ENCODE results near the gene OR10H5.
"Not testable (repeated sequence)": the region's sequence is repeated elsewhere in the genome, so short reads cannot be mapped to it uniquely, and the experiment has no call there.

The OR10H5 gene

DNA sequence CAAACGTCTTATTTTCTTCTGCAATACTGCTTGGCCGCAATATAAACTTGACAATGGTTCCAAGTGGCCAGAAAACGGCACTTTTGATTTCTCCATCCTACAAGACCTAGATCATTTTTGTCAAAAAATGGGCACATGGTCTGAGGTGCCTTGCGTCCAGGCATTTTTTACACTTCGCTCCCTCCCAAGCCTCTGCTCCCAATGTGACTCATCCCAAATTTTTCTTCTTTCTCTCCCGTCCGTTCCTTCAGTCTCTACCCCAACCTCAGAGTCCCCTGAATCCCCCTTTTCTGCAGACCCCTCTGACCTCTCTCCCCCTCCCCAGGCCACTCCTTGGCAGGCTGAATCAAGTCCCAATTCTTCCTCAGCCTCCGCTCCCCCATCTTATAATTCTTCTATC is 42.3 kb downstream of the OR10H5 start:
- no peaks in the 10 kb centered on the region for H3K4me1 Mint-ChIP-seq (ENCODE audit: low read depth)
- H3K36me3 Mint-ChIP-seq (ENCODE audit: low read depth): no peaks in the 10 kb centered on the region
- H3K27ac Mint-ChIP-seq: no peak overlapping the region
- DNase-seq: no peak
- H3K4me3 Mint-ChIP-seq: no peak overlapping the region
- no peaks in the 10 kb centered on the region for H3K9me3 Mint-ChIP-seq
- no peaks in the 10 kb centered on the region for H3K27me3 Mint-ChIP-seq

- no peak overlapping the region for H3K4me3 Mint-ChIP-seq
- no peaks in the 10 kb centered on the region for H3K27me3 Mint-ChIP-seq
- peaks cover 10% of the 10 kb centered on the region for H3K4me1 Mint-ChIP-seq (ENCODE audit: low read depth)
- H3K9me3 Mint-ChIP-seq: no peaks in the 10 kb centered on the region
- H3K36me3 Mint-ChIP-seq (ENCODE audit: low read depth): no peaks in the 10 kb centered on the region
- no peak overlapping the region for H3K27ac Mint-ChIP-seq
- DNase-seq: no peak
Measured at GRCh38 chr19:15831626-15832025, 44.2 kb downstream of the OR10H5 start.

DNA sequence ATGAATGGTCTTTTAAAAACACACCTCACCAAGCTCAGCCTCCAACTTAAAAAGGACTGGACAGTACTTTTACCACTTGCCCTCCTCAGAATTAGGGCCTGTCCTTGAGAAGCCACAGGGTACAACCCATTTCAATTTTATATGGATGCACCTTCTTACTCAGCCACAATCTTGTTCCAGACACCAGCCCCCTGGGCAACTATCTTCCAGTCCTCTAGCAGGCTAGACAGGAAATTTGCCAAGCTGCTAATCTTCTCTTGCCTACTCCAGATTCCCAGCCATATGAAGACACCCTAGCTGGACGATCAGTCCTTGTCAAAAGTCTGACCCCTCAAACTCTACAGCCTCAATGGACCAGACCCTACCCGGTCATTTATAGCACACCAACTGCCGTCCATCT is 46.8 kb downstream of the OR10H5 start:
- H3K4me3 Mint-ChIP-seq; DNase-seq; H3K36me3 Mint-ChIP-seq (ENCODE audit: low read depth); H3K9me3 Mint-ChIP-seq; H3K27me3 Mint-ChIP-seq; H3K27ac Mint-ChIP-seq: not testable (repeated sequence)
- peaks cover 25% of the 10 kb centered on the region for H3K4me1 Mint-ChIP-seq (ENCODE audit: low read depth)

DNA sequence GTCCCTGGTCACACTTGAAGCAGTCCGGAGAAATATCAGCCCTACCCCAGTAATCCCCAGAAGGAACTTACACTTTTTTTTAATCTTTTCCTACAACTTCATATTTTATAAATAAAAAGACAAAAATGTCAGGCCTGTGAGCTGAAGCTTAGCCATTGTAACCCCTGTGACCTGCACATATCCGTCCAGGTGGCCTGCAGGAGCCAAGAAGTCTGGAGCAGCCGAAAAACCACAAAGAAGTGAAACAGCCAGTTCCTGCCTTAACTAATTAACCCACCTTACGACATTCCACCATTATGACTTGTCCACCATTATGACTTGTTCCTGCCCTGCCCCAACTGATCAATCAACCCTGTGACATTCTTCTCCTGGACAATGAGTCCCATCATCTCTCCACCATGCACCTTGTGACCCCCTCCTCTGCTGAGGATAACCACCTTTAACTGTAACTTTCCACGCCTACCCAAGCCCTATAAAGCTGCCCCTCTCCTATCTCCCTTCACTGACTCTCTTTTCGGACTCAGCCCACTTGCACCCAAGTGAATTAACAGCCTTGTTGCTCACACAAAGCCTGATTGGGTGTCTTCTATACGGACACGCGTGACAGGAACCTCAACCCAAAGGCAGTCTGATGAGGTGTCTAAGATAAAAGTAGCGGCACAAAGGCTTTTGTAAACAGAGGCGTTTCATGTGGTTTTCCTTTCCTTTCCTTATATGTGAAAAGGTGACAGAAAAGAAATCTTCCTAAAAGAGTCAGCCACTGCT is 48.3 kb downstream of the OR10H5 start:
- Mint-ChIP-seq H3K4me1 (ENCODE audit: low read depth) (peaks cover 25% of the 10 kb centered on the region), H3K27ac (peak overlapping the region; percentile 96), H3K4me3 (peak overlapping the region; percentile 85)
- not testable (repeated sequence) for H3K9me3 Mint-ChIP-seq; H3K27me3 Mint-ChIP-seq; H3K36me3 Mint-ChIP-seq (ENCODE audit: low read depth)
- peak; percentile 56 for DNase-seq

DNA sequence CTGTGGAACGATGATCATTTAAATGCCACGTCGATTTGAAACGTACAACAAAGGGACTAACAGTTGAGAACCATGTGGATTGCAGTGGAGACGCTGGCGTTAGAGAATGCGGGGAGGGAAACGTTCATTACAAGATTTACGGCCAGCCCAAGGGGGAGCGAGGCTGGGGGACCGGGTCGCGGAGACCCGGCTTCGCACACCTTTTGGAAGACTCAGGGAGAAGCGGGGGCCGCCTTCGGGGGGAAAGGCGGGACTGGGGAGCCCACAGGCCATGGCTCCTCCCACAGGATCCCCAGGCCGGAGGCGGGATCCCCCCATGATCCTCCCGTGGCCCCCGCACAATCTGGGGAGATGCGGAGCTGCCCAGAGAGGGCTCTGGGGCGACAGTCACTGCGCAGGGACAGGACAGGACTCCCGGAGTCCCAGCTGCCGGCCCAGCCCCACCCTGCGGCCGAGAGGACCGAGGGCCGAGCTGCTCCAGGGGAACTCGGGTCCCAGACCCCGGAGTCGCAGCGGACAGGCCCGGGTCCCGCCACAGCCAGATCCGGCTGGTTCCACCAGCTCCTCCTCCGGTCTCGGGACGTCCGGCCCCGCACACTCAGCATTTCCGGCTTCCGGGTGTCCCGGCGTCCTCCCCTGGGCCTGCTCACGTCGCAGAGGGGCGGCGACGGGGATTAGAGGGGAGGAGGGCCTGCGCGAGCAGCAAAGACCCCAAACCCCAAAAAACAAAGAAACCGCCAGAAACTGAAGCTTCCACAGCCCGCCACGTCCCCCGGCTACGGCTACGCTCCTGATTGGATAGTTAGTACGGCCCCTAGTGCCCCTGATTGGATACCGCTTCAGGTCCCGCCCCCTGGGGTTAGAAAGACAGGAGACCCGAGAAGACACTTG is 49.1 kb downstream of the OR10H5 start:
- Mint-ChIP-seq H3K27ac (peak overlapping the region; percentile 96), H3K4me3 (peak overlapping the region; percentile 85), H3K27me3 (no peaks in the 10 kb centered on the region), H3K9me3 (no peaks in the 10 kb centered on the region), H3K4me1 (ENCODE audit: low read depth) (peaks cover 25% of the 10 kb centered on the region), H3K36me3 (ENCODE audit: low read depth) (no peaks in the 10 kb centered on the region)
- DNase-seq: peak; percentile 93

DNA sequence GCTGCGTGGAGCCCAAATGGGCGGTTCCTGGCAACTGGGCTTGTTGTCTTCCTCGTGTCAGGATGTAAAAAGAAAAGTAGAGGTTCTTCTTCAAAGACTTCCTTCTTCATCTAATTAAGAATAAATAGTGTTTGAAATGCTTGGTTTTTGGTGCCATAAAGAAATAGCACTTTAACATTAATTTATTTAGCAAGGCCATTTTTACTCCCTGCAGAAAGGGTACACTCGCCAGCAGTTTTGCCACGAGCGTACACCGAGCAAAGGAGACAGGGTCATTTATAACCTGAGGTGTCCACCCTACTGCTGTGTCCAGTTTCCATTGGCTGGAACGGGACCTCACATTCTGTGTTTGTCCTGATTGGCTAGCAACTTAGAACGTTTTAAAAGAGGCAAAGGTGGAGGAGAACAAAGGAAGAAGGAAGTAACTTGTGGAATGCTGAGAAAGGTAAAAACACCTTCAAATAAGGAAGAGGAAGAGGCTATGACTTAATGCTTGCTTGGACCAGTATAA is 49.8 kb downstream of the OR10H5 start:
- Mint-ChIP-seq H3K4me1 (ENCODE audit: low read depth) (peaks cover 29% of the 10 kb centered on the region), H3K27ac (peak overlapping the region; percentile 96), H3K4me3 (peak overlapping the region; percentile 85), H3K36me3 (ENCODE audit: low read depth) (no peaks in the 10 kb centered on the region), H3K27me3 (no peaks in the 10 kb centered on the region), H3K9me3 (no peaks in the 10 kb centered on the region)
- no peak for DNase-seq

DNA sequence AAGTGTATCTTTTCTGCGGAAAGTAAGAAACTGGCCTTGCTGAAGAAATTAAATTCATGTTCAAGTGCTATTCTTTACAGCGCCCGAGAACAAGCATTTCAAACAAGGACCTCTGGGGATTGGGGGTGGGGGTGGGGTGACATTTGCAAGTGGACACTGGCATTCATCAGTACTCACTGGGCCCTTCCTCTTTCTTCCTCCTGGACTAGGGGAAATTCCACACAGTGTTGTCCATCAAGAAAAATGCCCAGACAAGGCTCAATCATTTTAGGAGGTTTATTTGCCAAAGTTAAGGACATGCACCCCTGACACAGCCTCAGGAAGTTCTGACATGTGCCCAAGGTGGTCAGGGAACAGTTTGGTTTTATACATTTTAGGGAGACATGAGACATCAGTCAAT is 50.9 kb downstream of the OR10H5 start:
- Mint-ChIP-seq H3K4me3 (no peak overlapping the region), H3K27me3 (no peaks in the 10 kb centered on the region), H3K27ac (no peak overlapping the region), H3K9me3 (no peaks in the 10 kb centered on the region), H3K4me1 (ENCODE audit: low read depth) (peaks cover 35% of the 10 kb centered on the region), H3K36me3 (ENCODE audit: low read depth) (no peaks in the 10 kb centered on the region)
- DNase-seq: no peak

GRCh38 chr19:15839888-15840287 is 52.4 kb downstream of the OR10H5 start:
- not testable (repeated sequence) for H3K4me3 Mint-ChIP-seq; H3K27ac Mint-ChIP-seq; H3K27me3 Mint-ChIP-seq; DNase-seq; H3K9me3 Mint-ChIP-seq; H3K36me3 Mint-ChIP-seq (ENCODE audit: low read depth)
- H3K4me1 Mint-ChIP-seq (ENCODE audit: low read depth): peaks cover 46% of the 10 kb centered on the region

DNA sequence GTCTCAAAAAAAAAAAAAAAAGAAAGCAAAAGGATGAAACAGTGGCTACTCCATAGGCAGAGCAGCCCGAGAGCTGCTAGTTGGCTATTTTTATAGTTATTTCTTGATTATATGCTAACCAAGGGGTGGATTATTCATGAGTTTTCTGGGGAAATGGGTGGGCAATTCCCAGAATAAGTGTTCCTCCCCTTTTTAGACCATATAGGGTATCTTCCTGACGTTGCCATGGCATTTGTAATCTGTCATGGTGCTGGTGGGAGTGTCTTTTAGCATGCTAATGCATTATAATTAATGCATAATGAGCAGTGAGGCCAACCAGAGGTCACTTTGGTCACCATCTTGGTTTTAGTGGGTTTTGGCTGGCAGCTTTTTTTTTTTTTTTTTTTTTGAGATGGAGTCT is 53.4 kb downstream of the OR10H5 start:
- no peaks in the 10 kb centered on the region for H3K27me3 Mint-ChIP-seq
- H3K4me3 Mint-ChIP-seq: no peak overlapping the region
- no peaks in the 10 kb centered on the region for H3K36me3 Mint-ChIP-seq (ENCODE audit: low read depth)
- no peaks in the 10 kb centered on the region for H3K9me3 Mint-ChIP-seq
- H3K27ac Mint-ChIP-seq: no peak overlapping the region
- H3K4me1 Mint-ChIP-seq (ENCODE audit: low read depth): peaks cover 46% of the 10 kb centered on the region
- DNase-seq: no peak

DNA sequence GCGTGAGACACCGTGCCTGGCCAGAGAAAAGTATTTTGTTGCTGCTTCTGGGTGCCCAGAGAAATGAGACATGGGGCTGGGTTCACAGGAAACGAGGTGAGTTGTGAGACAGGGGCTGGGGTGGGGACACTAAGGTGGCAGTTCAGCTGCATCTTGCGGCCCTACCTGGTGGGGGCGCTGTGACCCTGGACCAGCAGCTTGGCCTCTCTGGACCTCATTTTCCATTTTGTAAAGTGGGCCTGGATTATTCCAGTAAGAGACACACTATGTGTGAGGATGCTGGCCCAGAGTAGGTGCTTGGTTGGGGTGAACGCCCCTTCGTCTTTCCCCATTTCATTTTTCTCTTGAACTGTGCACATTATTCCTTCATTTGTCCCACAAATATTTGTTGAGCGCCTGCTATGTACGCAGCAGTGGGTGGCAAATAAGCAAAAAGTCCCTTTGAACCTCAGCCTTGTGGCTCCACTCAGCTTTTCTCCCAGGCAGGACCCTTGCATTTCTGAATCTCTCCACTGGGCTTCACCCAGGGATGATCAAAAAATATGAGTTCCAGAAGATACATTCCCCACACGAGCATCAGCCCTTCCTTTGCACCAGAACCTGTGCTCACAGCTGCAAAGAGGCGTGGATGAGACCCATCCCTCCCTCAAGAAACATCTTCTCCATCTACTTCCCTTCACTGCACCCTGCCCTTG is 54.6 kb downstream of the OR10H5 start:
- no peak overlapping the region for H3K4me3 Mint-ChIP-seq
- no peaks in the 10 kb centered on the region for H3K27me3 Mint-ChIP-seq
- peaks cover 44% of the 10 kb centered on the region for H3K4me1 Mint-ChIP-seq (ENCODE audit: low read depth)
- H3K27ac Mint-ChIP-seq: no peak overlapping the region
- H3K9me3 Mint-ChIP-seq: no peaks in the 10 kb centered on the region
- DNase-seq: no peak
- H3K36me3 Mint-ChIP-seq (ENCODE audit: low read depth): no peaks in the 10 kb centered on the region

DNA sequence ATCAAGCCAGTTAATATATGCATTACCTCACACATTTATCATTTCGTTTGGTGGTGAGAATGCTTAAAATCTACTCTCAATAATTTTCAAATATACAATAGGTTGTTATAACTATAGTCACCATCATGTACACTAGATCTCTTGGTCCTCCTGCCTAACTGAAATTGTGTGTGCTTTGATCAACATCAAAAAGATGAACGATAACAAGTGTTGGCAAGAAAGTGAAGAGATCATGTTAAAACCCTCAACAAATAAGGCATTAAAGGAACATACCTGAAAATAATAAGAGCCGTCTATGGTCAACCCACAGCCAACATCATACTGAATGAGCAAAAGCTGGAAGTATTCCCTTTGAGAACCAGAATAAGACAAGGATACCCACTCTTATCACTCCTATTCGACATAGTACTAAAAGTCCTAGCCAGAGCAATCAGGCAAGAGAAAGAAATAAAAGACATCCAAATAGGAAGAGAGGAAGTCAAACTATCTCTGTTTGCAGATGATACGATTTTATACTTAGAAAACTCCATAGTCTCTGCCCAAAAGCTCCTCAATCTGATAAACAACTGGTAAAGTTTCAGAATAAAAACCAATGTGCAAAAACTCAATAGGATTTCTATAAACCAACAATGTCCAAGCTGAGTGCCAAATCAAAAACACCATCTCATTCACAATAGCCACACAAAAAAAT is 55.9 kb downstream of the OR10H5 start:
- Mint-ChIP-seq H3K4me3 (no peak overlapping the region), H3K4me1 (ENCODE audit: low read depth) (peaks cover 35% of the 10 kb centered on the region), H3K9me3 (no peaks in the 10 kb centered on the region), H3K36me3 (ENCODE audit: low read depth) (no peaks in the 10 kb centered on the region), H3K27ac (peak overlapping the region; percentile 45), H3K27me3 (no peaks in the 10 kb centered on the region)
- no peak for DNase-seq

- not testable (repeated sequence) for H3K27me3 Mint-ChIP-seq; H3K36me3 Mint-ChIP-seq (ENCODE audit: low read depth); H3K4me3 Mint-ChIP-seq; DNase-seq; H3K9me3 Mint-ChIP-seq
- H3K4me1 Mint-ChIP-seq (ENCODE audit: low read depth): peaks cover 30% of the 10 kb centered on the region
- peak overlapping the region; percentile 45 for H3K27ac Mint-ChIP-seq
Measured at GRCh38 chr19:15843894-15844222, 56.4 kb downstream of the OR10H5 start.

- Mint-ChIP-seq H3K27ac (no peak overlapping the region), H3K4me1 (ENCODE audit: low read depth) (peaks cover 29% of the 10 kb centered on the region), H3K4me3 (no peak overlapping the region), H3K36me3 (ENCODE audit: low read depth) (no peaks in the 10 kb centered on the region), H3K27me3 (no peaks in the 10 kb centered on the region), H3K9me3 (no peaks in the 10 kb centered on the region)
- no peak for DNase-seq
Measured at GRCh38 chr19:15846923-15847322, 59.5 kb downstream of the OR10H5 start.

- Mint-ChIP-seq H3K27me3 (no peaks in the 10 kb centered on the region), H3K4me1 (ENCODE audit: low read depth) (peaks cover 5% of the 10 kb centered on the region), H3K36me3 (ENCODE audit: low read depth) (no peaks in the 10 kb centered on the region), H3K9me3 (no peaks in the 10 kb centered on the region), H3K4me3 (no peak overlapping the region), H3K27ac (no peak overlapping the region)
- DNase-seq: no peak
Measured at GRCh38 chr19:15850385-15850784, 62.9 kb downstream of the OR10H5 start.

Data from activated T-cell treated with anti-CD3 and anti-CD28 coated beads, Interleukin-2, amount 50 U/mL, for 24 hours (primary cell).